ENCODE measurements around the gene BTG4. TPM values are rescaled to one million over a fixed set of nuclear protein-coding genes. Genes with fewer than 3 reads are reported as not detected.

Gene BTG4
- total and polyA plus RNA-seq, 9 of the 15 experiments (the other 6 are each of a cell fraction or from before 2014, with no cell fraction given): not detected

DNA sequence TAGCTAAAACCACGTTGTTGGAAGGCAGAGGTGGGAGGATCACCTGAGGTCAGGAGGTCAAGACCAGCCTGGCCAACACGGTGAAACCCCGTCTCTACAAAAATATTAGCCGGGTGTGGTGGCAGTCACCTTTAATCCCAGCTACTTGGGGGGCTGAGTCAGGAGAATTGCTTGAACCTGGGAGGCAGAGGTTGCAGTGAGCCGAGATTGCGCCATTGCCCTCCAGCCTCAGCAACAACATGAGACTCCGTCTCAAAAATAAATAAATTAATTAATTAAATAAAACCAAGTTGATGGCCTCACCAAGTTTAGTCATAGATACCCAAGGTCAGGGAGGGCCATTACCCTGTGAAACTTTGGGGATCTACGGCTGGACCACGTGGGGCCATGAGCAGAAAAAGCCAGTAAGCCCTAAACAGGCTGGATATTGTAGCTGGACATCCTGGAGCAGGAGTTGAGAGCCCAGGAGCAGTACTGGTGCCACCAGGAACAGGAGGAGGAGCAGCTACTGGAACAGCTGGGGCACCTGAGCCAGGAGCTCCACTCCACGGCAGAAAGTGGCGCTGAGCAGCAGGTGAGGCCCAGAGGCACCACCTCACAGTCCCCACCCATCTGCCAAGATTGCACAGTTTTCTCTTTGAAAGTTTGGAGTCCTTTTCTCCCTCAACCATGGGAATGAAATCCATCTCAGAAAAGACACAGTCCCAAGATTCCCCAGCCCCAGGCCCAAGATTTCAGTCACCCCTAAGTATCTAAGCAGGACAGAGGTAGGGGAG lies 50.5 kb downstream of the BTG4 start (continued):
- TF ChIP-seq, protein P1, sequence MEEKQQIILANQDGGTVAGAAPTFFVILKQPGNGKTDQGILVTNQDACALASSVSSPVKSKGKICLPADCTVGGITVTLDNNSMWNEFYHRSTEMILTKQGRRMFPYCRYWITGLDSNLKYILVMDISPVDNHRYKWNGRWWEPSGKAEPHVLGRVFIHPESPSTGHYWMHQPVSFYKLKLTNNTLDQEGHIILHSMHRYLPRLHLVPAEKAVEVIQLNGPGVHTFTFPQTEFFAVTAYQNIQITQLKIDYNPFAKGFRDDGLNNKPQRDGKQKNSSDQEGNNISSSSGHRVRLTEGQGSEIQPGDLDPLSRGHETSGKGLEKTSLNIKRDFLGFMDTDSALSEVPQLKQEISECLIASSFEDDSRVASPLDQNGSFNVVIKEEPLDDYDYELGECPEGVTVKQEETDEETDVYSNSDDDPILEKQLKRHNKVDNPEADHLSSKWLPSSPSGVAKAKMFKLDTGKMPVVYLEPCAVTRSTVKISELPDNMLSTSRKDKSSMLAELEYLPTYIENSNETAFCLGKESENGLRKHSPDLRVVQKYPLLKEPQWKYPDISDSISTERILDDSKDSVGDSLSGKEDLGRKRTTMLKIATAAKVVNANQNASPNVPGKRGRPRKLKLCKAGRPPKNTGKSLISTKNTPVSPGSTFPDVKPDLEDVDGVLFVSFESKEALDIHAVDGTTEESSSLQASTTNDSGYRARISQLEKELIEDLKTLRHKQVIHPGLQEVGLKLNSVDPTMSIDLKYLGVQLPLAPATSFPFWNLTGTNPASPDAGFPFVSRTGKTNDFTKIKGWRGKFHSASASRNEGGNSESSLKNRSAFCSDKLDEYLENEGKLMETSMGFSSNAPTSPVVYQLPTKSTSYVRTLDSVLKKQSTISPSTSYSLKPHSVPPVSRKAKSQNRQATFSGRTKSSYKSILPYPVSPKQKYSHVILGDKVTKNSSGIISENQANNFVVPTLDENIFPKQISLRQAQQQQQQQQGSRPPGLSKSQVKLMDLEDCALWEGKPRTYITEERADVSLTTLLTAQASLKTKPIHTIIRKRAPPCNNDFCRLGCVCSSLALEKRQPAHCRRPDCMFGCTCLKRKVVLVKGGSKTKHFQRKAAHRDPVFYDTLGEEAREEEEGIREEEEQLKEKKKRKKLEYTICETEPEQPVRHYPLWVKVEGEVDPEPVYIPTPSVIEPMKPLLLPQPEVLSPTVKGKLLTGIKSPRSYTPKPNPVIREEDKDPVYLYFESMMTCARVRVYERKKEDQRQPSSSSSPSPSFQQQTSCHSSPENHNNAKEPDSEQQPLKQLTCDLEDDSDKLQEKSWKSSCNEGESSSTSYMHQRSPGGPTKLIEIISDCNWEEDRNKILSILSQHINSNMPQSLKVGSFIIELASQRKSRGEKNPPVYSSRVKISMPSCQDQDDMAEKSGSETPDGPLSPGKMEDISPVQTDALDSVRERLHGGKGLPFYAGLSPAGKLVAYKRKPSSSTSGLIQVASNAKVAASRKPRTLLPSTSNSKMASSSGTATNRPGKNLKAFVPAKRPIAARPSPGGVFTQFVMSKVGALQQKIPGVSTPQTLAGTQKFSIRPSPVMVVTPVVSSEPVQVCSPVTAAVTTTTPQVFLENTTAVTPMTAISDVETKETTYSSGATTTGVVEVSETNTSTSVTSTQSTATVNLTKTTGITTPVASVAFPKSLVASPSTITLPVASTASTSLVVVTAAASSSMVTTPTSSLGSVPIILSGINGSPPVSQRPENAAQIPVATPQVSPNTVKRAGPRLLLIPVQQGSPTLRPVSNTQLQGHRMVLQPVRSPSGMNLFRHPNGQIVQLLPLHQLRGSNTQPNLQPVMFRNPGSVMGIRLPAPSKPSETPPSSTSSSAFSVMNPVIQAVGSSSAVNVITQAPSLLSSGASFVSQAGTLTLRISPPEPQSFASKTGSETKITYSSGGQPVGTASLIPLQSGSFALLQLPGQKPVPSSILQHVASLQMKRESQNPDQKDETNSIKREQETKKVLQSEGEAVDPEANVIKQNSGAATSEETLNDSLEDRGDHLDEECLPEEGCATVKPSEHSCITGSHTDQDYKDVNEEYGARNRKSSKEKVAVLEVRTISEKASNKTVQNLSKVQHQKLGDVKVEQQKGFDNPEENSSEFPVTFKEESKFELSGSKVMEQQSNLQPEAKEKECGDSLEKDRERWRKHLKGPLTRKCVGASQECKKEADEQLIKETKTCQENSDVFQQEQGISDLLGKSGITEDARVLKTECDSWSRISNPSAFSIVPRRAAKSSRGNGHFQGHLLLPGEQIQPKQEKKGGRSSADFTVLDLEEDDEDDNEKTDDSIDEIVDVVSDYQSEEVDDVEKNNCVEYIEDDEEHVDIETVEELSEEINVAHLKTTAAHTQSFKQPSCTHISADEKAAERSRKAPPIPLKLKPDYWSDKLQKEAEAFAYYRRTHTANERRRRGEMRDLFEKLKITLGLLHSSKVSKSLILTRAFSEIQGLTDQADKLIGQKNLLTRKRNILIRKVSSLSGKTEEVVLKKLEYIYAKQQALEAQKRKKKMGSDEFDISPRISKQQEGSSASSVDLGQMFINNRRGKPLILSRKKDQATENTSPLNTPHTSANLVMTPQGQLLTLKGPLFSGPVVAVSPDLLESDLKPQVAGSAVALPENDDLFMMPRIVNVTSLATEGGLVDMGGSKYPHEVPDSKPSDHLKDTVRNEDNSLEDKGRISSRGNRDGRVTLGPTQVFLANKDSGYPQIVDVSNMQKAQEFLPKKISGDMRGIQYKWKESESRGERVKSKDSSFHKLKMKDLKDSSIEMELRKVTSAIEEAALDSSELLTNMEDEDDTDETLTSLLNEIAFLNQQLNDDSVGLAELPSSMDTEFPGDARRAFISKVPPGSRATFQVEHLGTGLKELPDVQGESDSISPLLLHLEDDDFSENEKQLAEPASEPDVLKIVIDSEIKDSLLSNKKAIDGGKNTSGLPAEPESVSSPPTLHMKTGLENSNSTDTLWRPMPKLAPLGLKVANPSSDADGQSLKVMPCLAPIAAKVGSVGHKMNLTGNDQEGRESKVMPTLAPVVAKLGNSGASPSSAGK (IDR thresholded peaks at IDR 0.05): no peak
- no peak for TF ChIP-seq CEBPG (CRISPR knock-in tag; IDR thresholded peaks at IDR 0.05)
- peak in 1 of 2 experiments; percentile 81; a peak in 2 of 4 replicates for TF ChIP-seq CEBPG (tag; conservative IDR thresholded peaks at IDR 0.05 in 1 of 2, IDR thresholded peaks at IDR 0.05 in 1 of 2)
- TF ChIP-seq, protein P2, sequence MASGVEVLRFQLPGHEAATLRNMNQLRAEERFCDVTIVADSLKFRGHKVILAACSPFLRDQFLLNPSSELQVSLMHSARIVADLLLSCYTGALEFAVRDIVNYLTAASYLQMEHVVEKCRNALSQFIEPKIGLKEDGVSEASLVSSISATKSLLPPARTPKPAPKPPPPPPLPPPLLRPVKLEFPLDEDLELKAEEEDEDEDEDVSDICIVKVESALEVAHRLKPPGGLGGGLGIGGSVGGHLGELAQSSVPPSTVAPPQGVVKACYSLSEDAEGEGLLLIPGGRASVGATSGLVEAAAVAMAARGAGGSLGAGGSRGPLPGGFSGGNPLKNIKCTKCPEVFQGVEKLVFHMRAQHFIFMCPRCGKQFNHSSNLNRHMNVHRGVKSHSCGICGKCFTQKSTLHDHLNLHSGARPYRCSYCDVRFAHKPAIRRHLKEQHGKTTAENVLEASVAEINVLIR (CRISPR knock-in tag; IDR thresholded peaks at IDR 0.05): no peak
- TF ChIP-seq, protein P3, sequence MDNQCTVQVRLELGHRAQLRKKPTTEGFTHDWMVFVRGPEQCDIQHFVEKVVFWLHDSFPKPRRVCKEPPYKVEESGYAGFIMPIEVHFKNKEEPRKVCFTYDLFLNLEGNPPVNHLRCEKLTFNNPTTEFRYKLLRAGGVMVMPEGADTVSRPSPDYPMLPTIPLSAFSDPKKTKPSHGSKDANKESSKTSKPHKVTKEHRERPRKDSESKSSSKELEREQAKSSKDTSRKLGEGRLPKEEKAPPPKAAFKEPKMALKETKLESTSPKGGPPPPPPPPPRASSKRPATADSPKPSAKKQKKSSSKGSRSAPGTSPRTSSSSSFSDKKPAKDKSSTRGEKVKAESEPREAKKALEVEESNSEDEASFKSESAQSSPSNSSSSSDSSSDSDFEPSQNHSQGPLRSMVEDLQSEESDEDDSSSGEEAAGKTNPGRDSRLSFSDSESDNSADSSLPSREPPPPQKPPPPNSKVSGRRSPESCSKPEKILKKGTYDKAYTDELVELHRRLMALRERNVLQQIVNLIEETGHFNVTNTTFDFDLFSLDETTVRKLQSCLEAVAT (IDR thresholded peaks at IDR 0.05): no peak

Measured in K562 (cell line).